Fibroblast of skin of back (primary cell): Measurements from ENCODE around the gene NET1.

Experiments used
- DNase-seq: peaks from one replicate; pipeline ENCODE4 v3.0.0-alpha.2; 2013

NET1 gene

GRCh38 chr10:5445006-5445405 is 32.6 kb downstream of the NET1 start:
- DNase-seq: no peak

DNA sequence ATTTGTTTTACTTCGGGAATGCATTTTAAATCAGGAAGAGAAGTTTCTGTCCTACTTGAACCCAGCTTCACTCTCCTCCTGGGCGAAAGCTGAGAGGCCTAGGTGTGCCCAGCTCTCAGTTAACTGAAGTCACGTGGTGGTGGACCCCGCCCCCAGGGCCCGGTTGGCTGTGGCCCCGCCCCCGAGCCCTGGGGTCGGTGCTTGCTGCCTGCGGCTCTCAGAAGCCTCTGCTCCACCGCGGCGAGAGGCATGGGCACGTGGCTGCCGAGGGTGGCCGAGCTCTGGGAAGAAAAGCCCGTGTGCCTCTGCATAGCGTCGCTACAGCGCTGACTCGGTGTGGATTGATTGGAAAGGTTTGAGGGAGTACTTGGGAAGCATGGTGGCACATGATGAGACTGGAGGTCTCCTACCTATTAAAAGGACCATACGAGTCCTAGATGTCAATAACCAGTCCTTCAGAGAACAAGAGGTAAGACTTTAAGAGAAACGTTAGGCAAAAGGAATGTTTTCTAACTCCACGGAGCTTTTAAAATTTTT is 34.1 kb downstream of the NET1 start:
- peak; percentile 82 for DNase-seq

- DNase-seq: peak; percentile 53
Observed at GRCh38 chr10:5447056-5447455, 34.7 kb downstream of the NET1 start.

DNA sequence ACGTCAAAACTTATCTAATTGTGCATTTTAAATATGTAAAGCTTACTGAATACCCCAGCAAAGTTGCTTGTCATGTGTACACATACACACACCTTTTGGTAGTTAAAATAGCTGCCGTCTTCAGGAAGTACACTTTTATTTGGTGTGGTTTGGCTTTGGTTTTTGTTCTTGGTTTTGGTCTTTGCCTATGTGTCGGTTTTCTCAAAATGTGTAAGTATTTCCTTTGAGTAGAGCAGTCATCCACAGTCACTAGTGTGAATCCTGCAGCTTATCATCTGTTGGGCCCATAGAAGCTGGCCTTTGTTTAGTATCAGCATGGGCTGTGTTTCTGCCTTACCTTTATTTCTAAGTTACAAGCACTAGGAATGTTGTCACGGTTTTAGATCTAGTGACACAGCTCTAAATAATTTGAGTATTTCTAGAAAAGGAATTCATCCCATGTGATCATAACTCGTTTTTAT is 35.3 kb downstream of the NET1 start:
- DNase-seq: peak; percentile 43

GRCh38 chr10:5448333-5449001 is 36.1 kb downstream of the NET1 start:
- no peak for DNase-seq

DNA sequence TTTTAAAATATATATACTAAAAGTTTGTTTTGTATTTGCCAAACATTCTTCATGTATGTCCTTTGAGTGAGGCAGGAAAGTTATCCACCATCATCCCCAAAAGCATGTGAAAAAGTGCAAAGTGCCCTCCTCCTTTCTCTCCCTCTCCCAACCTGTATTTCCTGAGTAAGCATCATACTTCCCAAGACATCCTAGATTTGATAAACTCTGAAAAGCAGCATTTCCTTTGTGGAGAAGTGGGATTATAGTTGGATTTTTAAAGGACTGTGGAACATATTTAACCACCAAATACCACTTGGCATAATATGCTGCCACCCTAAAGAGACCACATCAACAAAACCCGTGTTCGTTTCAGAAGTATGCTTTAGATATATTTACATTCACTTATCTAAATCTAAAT is 36.9 kb downstream of the NET1 start:
- no peak for DNase-seq

GRCh38 chr10:5449823-5450222 is 37.5 kb downstream of the NET1 start:
- DNase-seq: peak; percentile 81

- no peak for DNase-seq
Observed at GRCh38 chr10:5450605-5451384, 38.4 kb downstream of the NET1 start.

DNA sequence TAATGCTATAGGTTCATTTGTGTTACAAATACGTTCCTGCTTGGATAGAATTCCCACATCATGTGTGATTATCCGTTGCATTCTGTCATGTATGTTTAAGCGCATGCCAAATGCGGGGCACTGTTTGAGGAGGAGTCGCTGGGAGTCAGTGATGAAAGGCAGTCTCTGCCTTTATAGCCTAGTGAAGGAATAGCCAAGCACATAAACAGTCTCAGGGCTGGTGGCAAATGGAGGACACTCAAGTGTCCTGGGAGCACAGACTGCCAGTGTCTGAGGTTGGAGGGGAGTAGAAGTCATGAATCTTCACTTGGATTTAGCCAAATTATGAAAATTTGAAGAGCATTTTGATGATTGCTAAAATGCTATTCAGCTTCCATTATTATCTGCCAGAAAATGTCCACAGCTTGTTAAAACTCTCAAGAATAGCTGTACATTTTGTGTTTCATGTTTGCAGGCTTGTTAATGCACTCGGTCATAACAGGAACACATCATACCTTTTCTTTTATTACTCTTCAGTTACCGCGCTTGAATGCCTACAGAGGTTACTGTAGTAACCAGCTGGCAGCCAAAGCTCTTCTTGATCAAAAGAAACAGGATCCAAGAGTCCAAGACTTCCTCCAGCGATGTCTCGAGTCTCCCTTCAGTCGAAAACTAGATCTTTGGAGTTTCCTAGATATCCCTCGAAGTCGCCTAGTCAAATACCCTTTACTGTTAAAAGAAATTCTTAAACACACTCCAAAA is 41.6 kb downstream of the NET1 start:
- no peak for DNase-seq

- DNase-seq: no peak
Observed at GRCh38 chr10:5456563-5456962, 44.2 kb downstream of the NET1 start.

DNA sequence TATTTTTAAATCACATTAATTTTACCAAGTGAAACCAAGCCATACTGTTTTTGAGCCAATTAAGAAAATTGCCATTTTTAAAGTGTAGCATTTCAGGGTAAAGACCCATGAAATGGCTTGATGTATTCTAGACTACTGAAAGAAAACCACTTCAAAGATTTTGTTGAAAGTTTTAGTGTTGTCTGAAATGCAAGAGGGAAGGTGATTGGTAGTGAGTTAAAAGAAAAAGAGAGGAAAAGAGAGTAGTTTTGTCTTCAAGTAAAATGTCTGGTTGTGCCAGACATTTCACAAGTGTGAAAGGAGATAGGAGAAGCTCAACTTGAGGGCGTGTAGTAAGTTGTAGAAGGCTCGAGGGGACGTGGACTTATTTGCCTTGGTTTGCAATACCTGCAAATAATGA is 45.4 kb downstream of the NET1 start:
- DNase-seq: no peak

DNA sequence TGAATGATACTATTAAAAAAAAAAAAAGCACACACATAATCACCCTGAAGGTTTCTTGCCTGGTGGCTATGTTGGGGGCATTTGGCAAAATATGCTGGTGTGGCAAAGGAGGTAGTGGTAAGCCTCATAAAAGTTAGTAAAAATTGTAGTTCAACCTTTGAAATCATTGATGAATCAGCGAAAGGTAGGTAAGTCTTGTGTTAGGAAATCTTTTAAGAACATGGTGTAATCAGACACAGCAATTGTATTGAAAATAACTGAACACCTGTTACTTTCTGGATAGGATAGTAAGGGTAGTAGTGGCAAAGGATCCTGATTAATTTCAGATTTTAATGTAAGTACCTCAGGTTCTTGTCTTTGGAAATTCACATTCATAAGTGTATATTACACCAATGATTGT is 46.1 kb downstream of the NET1 start:
- no peak for DNase-seq

DNA sequence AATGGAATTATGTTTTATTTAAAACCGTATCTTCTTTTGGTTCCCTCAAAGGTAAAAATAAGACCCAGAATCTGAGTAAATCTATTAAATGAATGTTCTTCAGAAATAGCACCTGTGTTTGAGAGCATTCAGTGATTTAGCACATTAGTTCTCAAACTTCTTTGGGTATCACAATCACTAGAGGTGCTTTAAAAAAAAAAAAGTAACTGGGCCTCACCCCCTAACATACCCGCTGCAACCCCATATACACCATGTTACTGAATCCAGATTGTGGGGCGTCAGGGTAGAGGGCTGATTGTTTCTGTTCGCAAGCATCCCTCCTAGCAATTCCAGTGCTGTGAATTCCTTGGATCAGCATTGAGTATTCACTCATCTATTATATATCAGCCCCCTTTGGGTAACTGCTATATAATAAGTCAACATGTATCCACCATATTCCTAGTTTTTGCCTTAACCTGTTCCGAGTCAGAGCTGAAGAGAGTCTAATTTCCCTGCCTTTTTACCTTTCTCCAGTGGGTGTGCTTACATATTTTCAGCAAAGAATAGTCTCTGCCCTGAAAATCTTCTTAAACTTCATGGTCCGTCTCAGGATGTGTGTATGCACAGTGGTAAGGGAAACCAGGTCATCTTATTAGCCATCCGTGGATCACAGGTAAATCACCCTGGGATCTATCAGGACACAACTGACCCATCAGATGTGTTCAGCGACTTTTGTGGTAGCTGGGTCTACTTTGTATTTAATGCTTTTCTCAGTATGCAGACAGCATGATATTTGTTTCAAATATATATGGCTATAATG is 46.8 kb downstream of the NET1 start:
- DNase-seq: no peak

GRCh38 chr10:5460468-5461202 is 48.3 kb downstream of the NET1 start:
- no peak for DNase-seq

GRCh38 chr10:5461203-5461588 is 48.8 kb downstream of the NET1 start:
- no peak for DNase-seq

GRCh38 chr10:5461914-5462840 is 49.8 kb downstream of the NET1 start:
- peak; percentile 59 for DNase-seq

DNA sequence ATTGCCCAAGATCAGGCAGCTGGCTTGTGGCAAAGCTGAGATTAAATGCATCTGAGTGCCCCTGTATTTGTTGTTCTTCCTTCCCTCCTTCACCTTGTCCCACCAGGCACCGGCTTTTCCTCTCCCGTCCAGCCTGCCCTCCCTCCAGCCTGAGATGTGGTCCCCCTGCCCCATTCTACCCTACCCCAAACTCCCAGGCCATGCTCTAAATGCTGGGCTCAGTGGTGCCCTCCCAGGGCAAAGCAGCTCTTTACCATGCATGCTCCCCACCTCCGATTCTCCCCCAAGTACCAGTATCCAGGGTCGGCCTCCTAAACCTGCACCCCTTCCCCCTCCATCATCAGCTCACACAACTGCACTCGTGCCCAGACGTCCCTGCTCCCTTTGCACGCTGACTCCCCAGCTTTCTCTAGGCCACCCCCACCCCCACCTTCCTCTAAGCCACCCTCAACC is 50.5 kb downstream of the NET1 start:
- DNase-seq: no peak

DNA sequence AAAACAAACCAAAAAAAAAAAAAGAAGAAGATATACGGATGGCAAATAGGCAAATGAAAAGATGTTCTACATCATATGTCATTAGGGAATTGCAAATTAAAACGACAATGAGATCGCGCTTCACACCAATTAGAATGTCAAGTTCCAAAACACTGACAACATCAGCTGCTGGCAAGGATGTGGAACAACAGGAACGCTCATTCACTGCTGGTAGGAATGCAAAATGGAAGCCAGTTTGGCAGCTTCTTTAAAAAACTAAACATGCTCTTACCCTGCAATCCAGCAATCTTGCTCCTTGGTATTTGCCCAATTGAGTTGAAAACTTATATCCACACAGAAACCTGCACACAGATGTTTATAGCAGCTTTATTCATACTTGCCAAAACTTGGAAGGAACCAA is 52.2 kb downstream of the NET1 start:
- DNase-seq: no peak

GRCh38 chr10:5465976-5466450 is 53.7 kb downstream of the NET1 start:
- no peak for DNase-seq
